ENCODE data around the gene CPNE8.

- TF ChIP-seq CTCF (IDR thresholded peaks at IDR 0.05; ENCODE audit: low read length) (no peak), EZH2 (optimal IDR thresholded peaks at IDR 0.05; ENCODE audit: low read depth, low read length) (no peak), EZH2phosphoT487 (IDR thresholded peaks at IDR 0.05; ENCODE audit: low read length) (no peak)
Observed at GRCh38 chr12:38847247-38847646, 58.1 kb downstream of the CPNE8 start.
